SKM-1 (cell line): ENCODE data around the gene USP17L22.
"Not testable (repeated sequence)": the region's sequence is repeated elsewhere in the genome, so short reads cannot be mapped to it uniquely, and the experiment has no call there.

Experiments
- DNase-seq: peaks from one replicate; lab custom pipeline; 2025; ENCODE audit not compliant: unreplicated experiment; lab: John Stamatoyannopoulos, UW

The USP17L22 gene, protein sequence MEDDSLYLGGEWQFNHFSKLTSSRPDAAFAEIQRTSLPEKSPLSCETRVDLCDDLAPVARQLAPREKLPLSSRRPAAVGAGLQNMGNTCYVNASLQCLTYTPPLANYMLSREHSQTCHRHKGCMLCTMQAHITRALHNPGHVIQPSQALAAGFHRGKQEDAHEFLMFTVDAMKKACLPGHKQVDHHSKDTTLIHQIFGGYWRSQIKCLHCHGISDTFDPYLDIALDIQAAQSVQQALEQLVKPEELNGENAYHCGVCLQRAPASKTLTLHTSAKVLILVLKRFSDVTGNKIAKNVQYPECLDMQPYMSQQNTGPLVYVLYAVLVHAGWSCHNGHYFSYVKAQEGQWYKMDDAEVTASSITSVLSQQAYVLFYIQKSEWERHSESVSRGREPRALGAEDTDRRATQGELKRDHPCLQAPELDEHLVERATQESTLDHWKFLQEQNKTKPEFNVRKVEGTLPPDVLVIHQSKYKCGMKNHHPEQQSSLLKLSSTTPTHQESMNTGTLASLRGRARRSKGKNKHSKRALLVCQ

DNA sequence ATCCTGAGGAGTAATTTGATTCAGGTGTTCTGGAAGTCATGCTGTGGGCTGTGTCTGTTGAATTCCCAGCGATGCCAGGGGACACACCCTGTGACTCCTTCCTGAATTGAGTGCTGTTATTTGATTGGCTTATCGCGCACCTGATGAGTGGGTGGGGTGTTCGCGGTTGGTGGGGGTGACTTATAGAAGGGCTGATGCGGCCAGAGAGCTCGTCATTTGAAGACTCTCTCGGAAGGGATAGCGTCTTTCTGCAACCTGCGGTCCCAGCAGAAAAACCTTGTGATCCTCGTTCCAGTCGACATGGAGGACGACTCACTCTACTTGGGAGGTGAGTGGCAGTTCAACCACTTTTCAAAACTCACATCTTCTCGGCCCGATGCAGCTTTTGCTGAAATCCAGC is at the start of gene USP17L22:
Gene USP17L22, plus strand, starts transcription at position 301 of the 400 bp plus-strand sequence. Its CDS starts 0 bp downstream, at position 301.
- DNase-seq = not testable (repeated sequence)

DNA sequence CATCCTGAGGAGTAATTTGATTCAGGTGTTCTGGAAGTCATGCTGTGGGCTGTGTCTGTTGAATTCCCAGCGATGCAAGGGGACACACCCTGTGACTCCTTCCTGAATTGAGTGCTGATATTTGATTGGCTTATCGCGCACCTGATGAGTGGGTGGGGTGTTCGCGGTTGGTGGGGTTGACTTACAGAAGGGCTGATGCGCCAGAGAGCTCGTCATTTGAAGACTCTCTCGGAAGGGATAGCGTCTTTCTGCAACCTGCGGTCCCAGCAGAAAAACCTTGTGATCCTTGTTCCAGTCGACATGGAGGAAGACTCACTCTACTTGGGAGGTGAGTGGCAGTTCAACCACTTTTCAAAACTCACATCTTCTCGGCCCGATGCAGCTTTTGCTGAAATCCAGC is 47.6 kb upstream of the USP17L22 start, which contains the start of gene USP17L12:
Gene USP17L12, plus strand, starts transcription at position 301 of the 400 bp plus-strand sequence. Its CDS starts 0 bp downstream, at position 301.
- DNase-seq = not testable (repeated sequence)

DNA sequence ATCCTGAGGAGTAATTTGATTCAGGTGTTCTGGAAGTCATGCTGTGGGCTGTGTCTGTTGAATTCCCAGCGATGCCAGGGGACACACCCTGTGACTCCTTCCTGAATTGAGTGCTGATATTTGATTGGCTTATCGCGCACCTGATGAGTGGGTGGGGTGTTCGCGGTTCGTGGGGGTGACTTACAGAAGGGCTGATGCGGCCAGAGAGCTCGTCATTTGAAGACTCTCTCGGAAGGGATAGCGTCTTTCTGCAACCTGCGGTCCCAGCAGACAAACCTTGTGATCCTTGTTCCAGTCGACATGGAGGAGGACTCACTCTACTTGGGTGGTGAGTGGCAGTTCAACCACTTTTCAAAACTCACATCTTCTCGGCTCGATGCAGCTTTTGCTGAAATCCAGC is 42.8 kb upstream of the USP17L22 start, which contains the start of gene USP17L13:
Gene USP17L13, plus strand, starts transcription at position 301 of the 400 bp plus-strand sequence. Its CDS starts 0 bp downstream, at position 301.
- not testable (repeated sequence) for DNase-seq

DNA sequence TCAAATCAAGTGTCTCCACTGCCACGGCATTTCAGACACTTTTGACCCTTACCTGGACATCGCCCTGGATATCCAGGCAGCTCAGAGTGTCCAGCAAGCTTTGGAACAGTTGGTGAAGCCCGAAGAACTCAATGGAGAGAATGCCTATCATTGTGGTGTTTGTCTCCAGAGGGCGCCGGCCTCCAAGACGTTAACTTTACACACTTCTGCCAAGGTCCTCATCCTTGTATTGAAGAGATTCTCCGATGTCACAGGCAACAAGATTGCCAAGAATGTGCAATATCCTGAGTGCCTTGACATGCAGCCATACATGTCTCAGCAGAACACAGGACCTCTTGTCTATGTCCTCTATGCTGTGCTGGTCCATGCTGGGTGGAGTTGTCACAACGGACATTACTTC is 37.2 kb upstream of the USP17L22 start:
- DNase-seq = not testable (repeated sequence)

DNA sequence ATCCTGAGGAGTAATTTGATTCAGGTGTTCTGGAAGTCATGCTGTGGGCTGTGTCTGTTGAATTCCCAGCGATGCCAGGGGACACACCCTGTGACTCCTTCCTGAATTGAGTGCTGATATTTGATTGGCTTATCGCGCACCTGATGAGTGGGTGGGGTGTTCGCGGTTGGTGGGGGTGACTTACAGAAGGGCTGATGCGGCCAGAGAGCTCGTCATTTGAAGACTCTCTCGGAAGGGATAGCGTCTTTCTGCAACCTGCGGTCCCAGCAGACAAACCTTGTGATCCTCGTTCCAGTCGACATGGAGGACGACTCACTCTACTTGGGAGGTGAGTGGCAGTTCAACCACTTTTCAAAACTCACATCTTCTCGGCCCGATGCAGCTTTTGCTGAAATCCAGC is 33.3 kb upstream of the USP17L22 start, which contains the start of gene USP17L15:
Gene USP17L15, plus strand, starts transcription at position 301 of the 400 bp plus-strand sequence. Its CDS starts 0 bp downstream, at position 301.
- DNase-seq = not testable (repeated sequence)

DNA sequence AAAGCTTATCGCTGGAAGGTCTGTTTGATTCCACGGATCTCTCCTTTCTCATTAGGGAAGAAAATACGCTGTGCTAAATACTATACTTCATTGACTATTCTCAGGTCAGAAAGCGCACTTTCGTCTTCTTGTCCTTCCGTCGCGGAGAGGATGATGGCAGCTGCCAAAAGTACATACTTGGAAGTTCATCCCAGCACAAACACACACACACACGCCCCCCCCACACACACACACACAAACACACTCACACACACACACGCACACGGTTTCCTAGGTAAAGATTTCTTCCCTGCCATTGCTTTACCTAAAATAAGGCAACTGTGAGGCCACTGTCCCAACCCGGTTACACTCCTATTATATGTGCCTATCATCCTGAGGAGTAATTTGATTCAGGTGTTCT is 29.0 kb upstream of the USP17L22 start:
- DNase-seq = not testable (repeated sequence)

DNA sequence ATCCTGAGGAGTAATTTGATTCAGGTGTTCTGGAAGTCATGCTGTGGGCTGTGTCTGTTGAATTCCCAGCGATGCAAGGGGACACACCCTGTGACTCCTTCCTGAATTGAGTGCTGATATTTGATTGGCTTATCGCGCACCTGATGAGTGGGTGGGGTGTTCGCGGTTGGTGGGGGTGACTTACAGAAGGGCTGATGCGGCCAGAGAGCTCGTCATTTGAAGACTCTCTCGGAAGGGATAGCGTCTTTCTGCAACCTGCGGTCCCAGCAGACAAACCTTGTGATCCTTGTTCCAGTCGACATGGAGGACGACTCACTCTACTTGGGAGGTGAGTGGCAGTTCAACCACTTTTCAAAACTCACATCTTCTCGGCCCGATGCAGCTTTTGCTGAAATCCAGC is 23.8 kb upstream of the USP17L22 start, which contains the start of gene USP17L17:
Gene USP17L17, plus strand, starts transcription at position 301 of the 400 bp plus-strand sequence. Its CDS starts 0 bp downstream, at position 301.
- not testable (repeated sequence) for DNase-seq

DNA sequence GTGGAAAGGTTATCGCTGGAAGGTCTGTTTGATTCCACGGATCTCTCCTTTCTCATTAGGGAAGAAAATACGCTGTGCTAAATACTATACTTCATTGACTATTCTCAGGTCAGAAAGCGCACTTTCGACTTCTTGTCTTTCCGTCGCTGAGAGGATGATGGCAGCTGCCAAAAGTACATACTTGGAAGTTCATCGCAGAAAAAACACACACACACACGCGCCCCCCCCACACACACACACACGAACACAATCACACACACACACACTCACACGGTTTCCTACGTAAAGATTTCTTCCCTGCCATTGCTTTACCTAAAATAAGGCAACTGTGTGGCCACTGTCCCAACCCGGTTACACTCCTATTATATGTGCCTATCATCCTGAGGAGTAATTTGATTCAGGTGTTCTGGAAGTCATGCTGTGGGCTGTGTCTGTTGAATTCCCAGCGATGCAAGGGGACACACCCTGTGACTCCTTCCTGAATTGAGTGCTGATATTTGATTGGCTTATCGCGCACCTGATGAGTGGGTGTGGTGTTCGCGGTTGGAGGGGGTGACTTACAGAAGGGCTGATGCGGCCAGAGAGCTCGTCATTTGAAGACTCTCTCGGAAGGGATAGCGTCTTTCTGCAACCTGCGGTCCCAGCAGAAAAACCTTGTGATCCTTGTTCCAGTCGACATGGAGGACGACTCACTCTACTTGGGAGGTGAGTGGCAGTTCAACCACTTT is 19.3 kb upstream of the USP17L22 start, which contains the start of gene USP17L18:
Gene USP17L18, plus strand, starts transcription at position 678 of the 728 bp plus-strand sequence. Its CDS starts 0 bp downstream, at position 678.
- not testable (repeated sequence) for DNase-seq

DNA sequence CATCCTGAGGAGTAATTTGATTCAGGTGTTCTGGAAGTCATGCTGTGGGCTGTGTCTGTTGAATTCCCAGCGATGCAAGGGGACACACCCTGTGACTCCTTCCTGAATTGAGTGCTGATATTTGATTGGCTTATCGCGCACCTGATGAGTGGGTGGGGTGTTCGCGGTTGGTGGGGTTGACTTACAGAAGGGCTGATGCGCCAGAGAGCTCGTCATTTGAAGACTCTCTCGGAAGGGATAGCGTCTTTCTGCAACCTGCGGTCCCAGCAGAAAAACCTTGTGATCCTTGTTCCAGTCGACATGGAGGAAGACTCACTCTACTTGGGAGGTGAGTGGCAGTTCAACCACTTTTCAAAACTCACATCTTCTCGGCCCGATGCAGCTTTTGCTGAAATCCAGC is 14.3 kb upstream of the USP17L22 start, which contains the start of gene USP17L19:
Gene USP17L19, plus strand, starts transcription at position 301 of the 400 bp plus-strand sequence. Its CDS starts 0 bp downstream, at position 301.
- DNase-seq = not testable (repeated sequence)

DNA sequence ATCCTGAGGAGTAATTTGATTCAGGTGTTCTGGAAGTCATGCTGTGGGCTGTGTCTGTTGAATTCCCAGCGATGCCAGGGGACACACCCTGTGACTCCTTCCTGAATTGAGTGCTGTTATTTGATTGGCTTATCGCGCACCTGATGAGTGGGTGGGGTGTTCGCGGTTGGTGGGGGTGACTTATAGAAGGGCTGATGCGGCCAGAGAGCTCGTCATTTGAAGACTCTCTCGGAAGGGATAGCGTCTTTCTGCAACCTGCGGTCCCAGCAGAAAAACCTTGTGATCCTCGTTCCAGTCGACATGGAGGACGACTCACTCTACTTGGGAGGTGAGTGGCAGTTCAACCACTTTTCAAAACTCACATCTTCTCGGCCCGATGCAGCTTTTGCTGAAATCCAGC is 9.6 kb upstream of the USP17L22 start, which contains the start of gene USP17L20:
Gene USP17L20, plus strand, starts transcription at position 301 of the 400 bp plus-strand sequence. Its CDS starts 0 bp downstream, at position 301.
- not testable (repeated sequence) for DNase-seq

DNA sequence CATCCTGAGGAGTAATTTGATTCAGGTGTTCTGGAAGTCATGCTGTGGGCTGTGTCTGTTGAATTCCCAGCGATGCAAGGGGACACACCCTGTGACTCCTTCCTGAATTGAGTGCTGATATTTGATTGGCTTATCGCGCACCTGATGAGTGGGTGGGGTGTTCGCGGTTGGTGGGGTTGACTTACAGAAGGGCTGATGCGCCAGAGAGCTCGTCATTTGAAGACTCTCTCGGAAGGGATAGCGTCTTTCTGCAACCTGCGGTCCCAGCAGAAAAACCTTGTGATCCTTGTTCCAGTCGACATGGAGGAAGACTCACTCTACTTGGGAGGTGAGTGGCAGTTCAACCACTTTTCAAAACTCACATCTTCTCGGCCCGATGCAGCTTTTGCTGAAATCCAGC is 4.8 kb upstream of the USP17L22 start, which contains the start of gene USP17L21:
Gene USP17L21, plus strand, starts transcription at position 301 of the 400 bp plus-strand sequence. Its CDS starts 0 bp downstream, at position 301.
- not testable (repeated sequence) for DNase-seq

DNA sequence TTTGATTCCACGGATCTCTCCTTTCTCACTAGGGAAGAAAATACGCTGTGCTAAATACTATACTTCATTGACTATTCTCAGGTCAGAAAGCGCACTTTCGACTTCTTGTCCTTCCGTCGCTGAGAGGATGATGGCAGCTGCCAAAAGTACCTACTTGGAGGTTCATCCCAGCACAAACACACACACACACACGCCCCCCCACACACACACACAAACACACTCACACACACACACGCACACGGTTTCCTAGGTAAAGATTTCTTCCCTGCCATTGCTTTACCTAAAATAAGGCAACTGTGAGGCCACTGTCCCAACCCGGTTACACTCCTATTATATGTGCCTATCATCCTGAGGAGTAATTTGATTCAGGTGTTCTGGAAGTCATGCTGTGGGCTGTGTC is 4.3 kb downstream of the USP17L22 start:
- DNase-seq = not testable (repeated sequence)
